Keratinocyte (primary cell): ENCODE results near the gene COL6A5. TPM values are rescaled to one million over a fixed set of nuclear protein-coding genes. Genes with fewer than 3 reads are reported as not detected.
A peak's percentile ranks its signal among the peaks of the same experiment; 100 is the strongest.

Experiments
- DNase-seq: peaks from one replicate; pipeline ENCODE4 v3.0.0-alpha.2; 2011; ENCODE audit warnings: low read depth, missing footprints, low spot score
- FAIRE-seq: peaks from 2 replicates; lab custom pipeline; 2011; peaks lifted over from hg19 to GRCh38; lab: Jason Lieb, UNC
- H2AFZ ChIP-seq: 2 replicates; pipeline ENCODE4 v1.6.0; 2012; ENCODE audit warnings: low read length, control low read depth, inconsistent platforms; ENCODE audit not compliant: control insufficient read depth
- H3K27ac ChIP-seq: 2 replicates; pipeline ENCODE4 v1.5.1; 2011; ENCODE audit warnings: low read length; ENCODE audit not compliant: control insufficient read depth, insufficient read depth
- H3K27me3 ChIP-seq: 3 replicates; pipeline ENCODE4 v1.6.0; 2011; ENCODE audit warnings: low read length; ENCODE audit not compliant: control insufficient read depth, insufficient read depth; ENCODE audit errors: extremely low read depth
- H3K36me3 ChIP-seq, 2 experiments: 2 replicates in 1 of 2; 3 replicates in 1 of 2; pipeline ENCODE4 v1.5.1; 2011; ENCODE audit warnings: low read length in 2 of 2, mild to moderate bottlenecking in 1 of 2; ENCODE audit not compliant: control insufficient read depth in 2 of 2, insufficient read depth in 2 of 2; ENCODE audit errors: extremely low read depth in 1 of 2
- H3K4me1 ChIP-seq: 3 replicates; pipeline ENCODE4 v1.5.1; 2011; ENCODE audit warnings: low read length; ENCODE audit not compliant: control insufficient read depth, insufficient read depth; ENCODE audit errors: extremely low read depth
- H3K4me2 ChIP-seq: 3 replicates; pipeline ENCODE4 v1.6.0; 2011; ENCODE audit warnings: low read depth, low read length; ENCODE audit not compliant: control insufficient read depth, insufficient read depth; ENCODE audit errors: extremely low read depth
- H3K4me3 ChIP-seq, 3 experiments: fragments of 200-600 bp in 1 of 3; sonication (generic) in 1 of 3; 2 replicates in 2 of 3; 3 replicates in 1 of 3; pipeline ENCODE4 v1.5.1; 2011 to 2016; ENCODE audit warnings: low read length in 3 of 3, mild to moderate bottlenecking in 3 of 3, control low read depth in 2 of 3, inconsistent platforms in 1 of 3, low read depth in 1 of 3, mixed read lengths in 1 of 3, mixed run types in 1 of 3, moderate library complexity in 1 of 3; ENCODE audit not compliant: control insufficient read depth in 2 of 3, insufficient read depth in 2 of 3; ENCODE audit errors: extremely low read depth in 1 of 3
- H3K79me2 ChIP-seq: 2 replicates; pipeline ENCODE4 v1.6.0; 2012; ENCODE audit warnings: low read length; ENCODE audit not compliant: control insufficient read depth, insufficient read depth
- H3K9ac ChIP-seq: 3 replicates; pipeline ENCODE4 v1.6.0; 2011; ENCODE audit warnings: low read length; ENCODE audit not compliant: control insufficient read depth, insufficient read depth; ENCODE audit errors: extremely low read depth
- H3K9me1 ChIP-seq: 3 replicates; pipeline ENCODE4 v1.6.0; 2011; ENCODE audit warnings: low read length; ENCODE audit not compliant: control insufficient read depth, insufficient read depth; ENCODE audit errors: extremely low read depth
- H3K9me3 ChIP-seq: 2 replicates; pipeline ENCODE4 v1.5.1; 2012; ENCODE audit warnings: low read depth, low read length; ENCODE audit not compliant: control insufficient read depth
- H4K20me1 ChIP-seq: 3 replicates; pipeline ENCODE4 v1.6.0; 2011; ENCODE audit warnings: low read length; ENCODE audit not compliant: control insufficient read depth, insufficient read depth; ENCODE audit errors: extremely low read depth
- CTCF ChIP-seq, 3 experiments: IDR thresholded peaks in 1 of 3; conservative IDR thresholded peaks in 1 of 3; optimal IDR thresholded peaks in 1 of 3; 2 replicates in 2 of 3; 3 replicates in 1 of 3; pipeline versions ENCODE3 to v1.5.1; 2011; ENCODE audit warnings: low read length in 3 of 3, mild to moderate bottlenecking in 3 of 3, moderate library complexity in 2 of 3, control low read depth in 1 of 3, inconsistent platforms in 1 of 3; ENCODE audit not compliant: insufficient read depth in 2 of 3; ENCODE audit errors: extremely low read depth in 1 of 3
- EZH2 ChIP-seq: IDR thresholded peaks from one replicate; pipeline ENCODE4 v1.6.1; 2012; ENCODE audit warnings: inconsistent platforms, mild to moderate bottlenecking, low read length, moderate library complexity
- dilution Hi-C: fragments of 300-500 bp; cut with MboI; formaldehyde crosslinking; loops from one replicate; pipeline ENCODE4 v1.7.0; 2020; ENCODE audit warnings: low sequenced_read_pairs; ENCODE audit not compliant: extremely low pct_ligation_motif_present
- polyA plus RNA-seq, 5 experiments: library from polyadenylated mRNA; depleted of rRNA in 3 of 5; stranded (reverse) in 3 of 5; stranded (forward) in 1 of 5; unstranded in 1 of 5; fragments of >200 nt; gene quantifications; 1 replicate in 1 of 5; 2 replicates in 3 of 5; 3 replicates in 1 of 5; pipeline versions ENCODE4 v1.2.1 to v1.2.3, GENCODE V29; 2011 to 2012; ENCODE audit warnings: missing spikeins in 2 of 5, low read depth in 1 of 5, low replicate concordance in 1 of 5

Gene COL6A5
- polyA plus RNA-seq, 1 donor (not counting 4 experiments of a cell fraction or from before 2014, with no cell fraction given) = not detected

GRCh38 chr3:130395916-130396315 lies 50.4 kb downstream of the COL6A5 start:
- Histone ChIP-seq H3K4me3 (no peak overlapping the region), H3K36me3 (no peaks in the 10 kb centered on the region), H3K9ac (no peak overlapping the region), H2AFZ (no peak overlapping the region), H3K27ac (no peak overlapping the region), H3K4me1 (no peaks in the 10 kb centered on the region), H4K20me1 (no peaks in the 10 kb centered on the region), H3K79me2 (no peaks in the 10 kb centered on the region), H3K9me1 (no peaks in the 10 kb centered on the region), H3K9me3 (no peaks in the 10 kb centered on the region), H3K27me3 (no peaks in the 10 kb centered on the region), H3K4me2 (no peak overlapping the region)
- no peak for DNase-seq
- FAIRE-seq = peak; percentile 60
- TF ChIP-seq CTCF (optimal IDR thresholded peaks at IDR 0.05 in 1 of 3, IDR thresholded peaks at IDR 0.05 in 1 of 3, conservative IDR thresholded peaks at IDR 0.05 in 1 of 3; ENCODE audit: extremely low read depth in 1 of 3, insufficient read depth in 2 of 3, low read length in 3 of 3) (no peak), EZH2 (no peak)
- dilution Hi-C loops = no loop called here

DNA sequence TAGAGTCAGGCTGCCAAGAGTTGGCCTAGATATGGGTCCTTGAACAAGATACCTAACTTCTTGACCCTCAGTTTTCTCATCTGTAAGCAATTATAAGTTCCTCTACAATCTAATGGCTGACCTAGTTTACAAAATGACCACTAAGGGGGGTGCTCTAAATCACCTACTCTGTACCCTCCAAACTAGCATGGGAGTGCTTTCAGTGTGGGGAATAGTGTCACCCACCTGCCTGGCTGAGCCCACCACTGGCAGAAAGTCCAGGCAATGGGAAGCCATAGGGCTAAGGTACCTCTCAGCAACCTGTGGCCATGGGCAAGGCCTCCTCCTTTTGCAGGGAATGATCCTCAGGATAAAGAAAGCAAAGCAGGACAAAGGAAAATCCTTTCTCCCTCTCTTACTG lies 58.9 kb downstream of the COL6A5 start:
- no peak for FAIRE-seq
- H3K4me2 ChIP-seq = no peak overlapping the region
- H3K4me1 ChIP-seq = no peaks in the 10 kb centered on the region
- H3K79me2 ChIP-seq = no peaks in the 10 kb centered on the region
- no peak overlapping the region for H3K9ac ChIP-seq
- H3K27ac ChIP-seq = no peak overlapping the region
- H3K4me3 ChIP-seq = no peak overlapping the region
- dilution Hi-C loops = no loop called here
- H3K27me3 ChIP-seq = peaks cover 5% of the 10 kb centered on the region
- no peak for TF ChIP-seq CTCF (optimal IDR thresholded peaks at IDR 0.05 in 1 of 3, IDR thresholded peaks at IDR 0.05 in 1 of 3, conservative IDR thresholded peaks at IDR 0.05 in 1 of 3; ENCODE audit: extremely low read depth in 1 of 3, insufficient read depth in 2 of 3, low read length in 3 of 3)
- TF ChIP-seq EZH2 = no peak
- no peak for DNase-seq
- no peaks in the 10 kb centered on the region for H3K9me1 ChIP-seq
- H3K36me3 ChIP-seq = no peaks in the 10 kb centered on the region
- no peak overlapping the region for H2AFZ ChIP-seq
- H4K20me1 ChIP-seq = no peaks in the 10 kb centered on the region
- no peaks in the 10 kb centered on the region for H3K9me3 ChIP-seq
